Esophagus muscularis mucosa (tissue), 4 donors: ENCODE results near the gene TENM3.

Source experiments
- EP300 ChIP-seq: sonication (generic); formaldehyde crosslinking; IDR thresholded peaks from one replicate; pipeline ENCODE4 v1.6.1; 2017; ENCODE audit warnings: antibody characterized with exemption
- POLR2A ChIP-seq: fragments of 450-650 bp; IDR thresholded peaks from one replicate; pipeline ENCODE4 v1.6.1; 2017; ENCODE audit warnings: antibody characterized with exemption, moderate library complexity, mild to moderate bottlenecking, low read depth
- POLR2AphosphoS5 ChIP-seq, 2 donors: sonication (generic); formaldehyde crosslinking; IDR thresholded peaks; one replicate each; pipeline ENCODE4 v1.6.1; 2017; ENCODE audit warnings: antibody characterized with exemption in 2 of 2
- TF ChIP-seq, protein P1 (sequence below), 3 experiments: fragments of 200-600 bp in 2 of 3; fragments of 450-650 bp in 1 of 3; sonication (generic) in 2 of 3; IDR thresholded peaks; one replicate each; pipeline ENCODE4 v1.5.1; 2017 to 2019; ENCODE audit warnings: antibody characterized with exemption in 3 of 3, mild to moderate bottlenecking in 2 of 3, moderate library complexity in 1 of 3

GRCh38 chr4:182531555-182532162, 288.5 kb downstream of the TENM3 start:
- TF ChIP-seq, protein P1, sequence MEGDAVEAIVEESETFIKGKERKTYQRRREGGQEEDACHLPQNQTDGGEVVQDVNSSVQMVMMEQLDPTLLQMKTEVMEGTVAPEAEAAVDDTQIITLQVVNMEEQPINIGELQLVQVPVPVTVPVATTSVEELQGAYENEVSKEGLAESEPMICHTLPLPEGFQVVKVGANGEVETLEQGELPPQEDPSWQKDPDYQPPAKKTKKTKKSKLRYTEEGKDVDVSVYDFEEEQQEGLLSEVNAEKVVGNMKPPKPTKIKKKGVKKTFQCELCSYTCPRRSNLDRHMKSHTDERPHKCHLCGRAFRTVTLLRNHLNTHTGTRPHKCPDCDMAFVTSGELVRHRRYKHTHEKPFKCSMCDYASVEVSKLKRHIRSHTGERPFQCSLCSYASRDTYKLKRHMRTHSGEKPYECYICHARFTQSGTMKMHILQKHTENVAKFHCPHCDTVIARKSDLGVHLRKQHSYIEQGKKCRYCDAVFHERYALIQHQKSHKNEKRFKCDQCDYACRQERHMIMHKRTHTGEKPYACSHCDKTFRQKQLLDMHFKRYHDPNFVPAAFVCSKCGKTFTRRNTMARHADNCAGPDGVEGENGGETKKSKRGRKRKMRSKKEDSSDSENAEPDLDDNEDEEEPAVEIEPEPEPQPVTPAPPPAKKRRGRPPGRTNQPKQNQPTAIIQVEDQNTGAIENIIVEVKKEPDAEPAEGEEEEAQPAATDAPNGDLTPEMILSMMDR (IDR thresholded peaks at IDR 0.05) = no peak
- TF ChIP-seq POLR2AphosphoS5 (IDR thresholded peaks at IDR 0.05) = no peak
- no peak for TF ChIP-seq EP300
- TF ChIP-seq POLR2A = no peak
